ENCODE measurements around the gene PURA. TPM values are rescaled to one million over a fixed set of nuclear protein-coding genes. Genes with fewer than 3 reads are reported as not detected.

PURA gene
- total RNA-seq, 1 experiment from 2014 or later: 3.6 TPM

DNA sequence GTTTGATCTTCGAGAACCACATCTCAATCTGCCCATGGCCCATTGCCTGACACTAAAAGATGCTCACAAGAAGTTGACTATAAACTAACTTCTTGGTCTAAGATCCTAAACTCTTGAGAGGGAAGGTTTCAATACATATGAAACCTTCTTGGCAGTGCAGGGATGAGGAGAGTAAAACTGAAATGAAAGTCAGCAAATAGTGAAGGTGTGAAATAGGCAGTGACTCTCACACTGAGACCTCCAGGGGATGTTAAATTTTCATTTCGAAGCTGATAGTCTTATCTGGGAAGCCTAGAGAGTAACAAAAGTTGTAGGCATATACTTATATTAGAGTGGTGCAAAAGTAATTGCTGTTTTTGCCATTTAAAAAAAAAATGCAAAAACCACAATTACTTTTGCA lies 60.1 kb downstream of the PURA start:
- Histone ChIP-seq H2BK20ac (ENCODE audit: low read depth, low read length, poor library complexity, severe bottlenecking) (no peak overlapping the region), H3T11ph (ENCODE audit: low read length) (no peak overlapping the region), H3K4me2 (ENCODE audit: insufficient read depth, insufficient read length, low read length) (no peak overlapping the region), H3K18ac (ENCODE audit: insufficient read length, low read depth, low read length) (no peak overlapping the region), H3K4me1 (ENCODE audit: insufficient read depth, low read length) (no peaks in the 10 kb centered on the region), H2AK5ac (ENCODE audit: insufficient read length, low read length) (no peak overlapping the region), H3K9me3 (ENCODE audit: control insufficient read depth, low read depth, low read length) (no peaks in the 10 kb centered on the region), H4K20me1 (ENCODE audit: control insufficient read depth, insufficient read depth, insufficient read length) (peaks cover 3% of the 10 kb centered on the region), H2BK15ac (ENCODE audit: low read depth, low read length) (no peak overlapping the region), H2AFZ (ENCODE audit: low read length) (no peak overlapping the region), H4K8ac (replicated peaks; ENCODE audit: insufficient read length, low read depth, low read length) (no peak overlapping the region), H3K56ac (ENCODE audit: insufficient read length, low read depth, low read length) (no peak overlapping the region), H4K91ac (ENCODE audit: insufficient read length, low read depth, low read length) (no peak overlapping the region), H2BK5ac (ENCODE audit: insufficient read length, low read length) (no peak overlapping the region), H3K27me3 (ENCODE audit: insufficient read depth, low read length) (no peaks in the 10 kb centered on the region), H4K5ac (ENCODE audit: insufficient read length, low read depth, low read length) (no peak overlapping the region), H3K27ac (ENCODE audit: insufficient read length, low read depth, low read length) (no peak overlapping the region), H3K79me2 (ENCODE audit: insufficient read depth, low read length) (no peaks in the 10 kb centered on the region), H3K23ac (ENCODE audit: insufficient read length, low read depth, low read length) (no peak overlapping the region), H3K9ac (ENCODE audit: extremely low read depth, insufficient read length, low read length) (no peak overlapping the region), H3K14ac (ENCODE audit: insufficient read depth, low read length) (no peak overlapping the region), H3K23me2 (ENCODE audit: insufficient read length, low read depth, low read length, poor library complexity, severe bottlenecking) (peaks cover 9% of the 10 kb centered on the region), H3K4ac (ENCODE audit: low read depth, low read length) (no peak overlapping the region), H2BK120ac (ENCODE audit: low read depth, low read length, poor library complexity, severe bottlenecking) (no peak overlapping the region), H3K79me1 (ENCODE audit: insufficient read depth, low read depth, low read length, poor library complexity, severe bottlenecking) (no peaks in the 10 kb centered on the region), H2BK12ac (ENCODE audit: insufficient read length, low read depth, low read length) (no peak overlapping the region)
- DNase-seq: no peak
- no peaks in the 10 kb centered on the region; a peak in 1 of 7 replicates for H3K36me3 Mint-ChIP-seq (ENCODE audit: insufficient read depth in 1 of 3, low read depth in 3 of 3)
- TF ChIP-seq, protein P1, sequence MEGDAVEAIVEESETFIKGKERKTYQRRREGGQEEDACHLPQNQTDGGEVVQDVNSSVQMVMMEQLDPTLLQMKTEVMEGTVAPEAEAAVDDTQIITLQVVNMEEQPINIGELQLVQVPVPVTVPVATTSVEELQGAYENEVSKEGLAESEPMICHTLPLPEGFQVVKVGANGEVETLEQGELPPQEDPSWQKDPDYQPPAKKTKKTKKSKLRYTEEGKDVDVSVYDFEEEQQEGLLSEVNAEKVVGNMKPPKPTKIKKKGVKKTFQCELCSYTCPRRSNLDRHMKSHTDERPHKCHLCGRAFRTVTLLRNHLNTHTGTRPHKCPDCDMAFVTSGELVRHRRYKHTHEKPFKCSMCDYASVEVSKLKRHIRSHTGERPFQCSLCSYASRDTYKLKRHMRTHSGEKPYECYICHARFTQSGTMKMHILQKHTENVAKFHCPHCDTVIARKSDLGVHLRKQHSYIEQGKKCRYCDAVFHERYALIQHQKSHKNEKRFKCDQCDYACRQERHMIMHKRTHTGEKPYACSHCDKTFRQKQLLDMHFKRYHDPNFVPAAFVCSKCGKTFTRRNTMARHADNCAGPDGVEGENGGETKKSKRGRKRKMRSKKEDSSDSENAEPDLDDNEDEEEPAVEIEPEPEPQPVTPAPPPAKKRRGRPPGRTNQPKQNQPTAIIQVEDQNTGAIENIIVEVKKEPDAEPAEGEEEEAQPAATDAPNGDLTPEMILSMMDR (conservative IDR thresholded peaks at IDR 0.05): no peak
- H3K27ac Mint-ChIP-seq: no peak overlapping the region
- peaks cover 12% of the 10 kb centered on the region for H3K27me3 Mint-ChIP-seq (ENCODE audit: low read depth)
- no CpG with 5 or more reads among the region's 2 CpGs for WGBS (ENCODE audit: extremely low coverage, insufficient read length, low lambda C conversion rate)
- peaks cover 14 to 15% of the 10 kb centered on the region in 2 experiments for H3K4me1 Mint-ChIP-seq
- no peaks in the 10 kb centered on the region for H3K9me3 Mint-ChIP-seq
- peak overlapping the region; percentile 79 to 92; a peak in 4 of 5 replicates for H3K4me3 Mint-ChIP-seq
